ENCODE results near the gene PHACTR4.
"Not testable (repeated sequence)": the region's sequence is repeated elsewhere in the genome, so short reads cannot be mapped to it uniquely, and the experiment has no call there.

The PHACTR4 gene

GRCh38 chr1:28499553-28499952 lies 130.0 kb downstream of the PHACTR4 start:
- DNase-seq (ENCODE audit: low read depth), result no peak

GRCh38 chr1:28501925-28502324 lies 132.4 kb downstream of the PHACTR4 start:
- no peak for DNase-seq (ENCODE audit: low read depth)

DNA sequence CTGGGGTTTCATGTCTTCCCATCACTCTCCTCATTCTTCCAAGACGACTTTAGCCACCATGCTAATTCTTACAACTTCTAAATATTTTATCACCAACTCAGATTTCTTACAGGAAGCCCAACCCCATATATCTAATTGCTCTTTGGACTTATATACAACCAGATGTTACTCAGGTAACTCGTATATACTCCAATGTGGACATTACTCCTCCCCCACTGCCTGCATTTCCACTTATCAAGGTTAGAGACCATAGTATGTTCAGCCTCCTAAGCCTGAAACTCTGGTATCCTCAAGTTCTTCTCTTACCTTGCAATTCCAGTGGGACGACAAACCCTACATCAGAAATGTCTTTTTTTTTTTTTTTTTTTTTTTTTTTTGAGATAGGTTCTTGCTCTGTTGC lies 133.6 kb downstream of the PHACTR4 start:
- no peak for DNase-seq (ENCODE audit: low read depth)

- peak; percentile 91 for DNase-seq (ENCODE audit: low read depth)
Measured at GRCh38 chr1:28505406-28506187, 136.1 kb downstream of the PHACTR4 start, which contains the start of gene RCC1. TSS of gene RCC1 (plus strand) at chr1:28506043. CDS start at chr1:28529867, 23,824 bp downstream.

DNA sequence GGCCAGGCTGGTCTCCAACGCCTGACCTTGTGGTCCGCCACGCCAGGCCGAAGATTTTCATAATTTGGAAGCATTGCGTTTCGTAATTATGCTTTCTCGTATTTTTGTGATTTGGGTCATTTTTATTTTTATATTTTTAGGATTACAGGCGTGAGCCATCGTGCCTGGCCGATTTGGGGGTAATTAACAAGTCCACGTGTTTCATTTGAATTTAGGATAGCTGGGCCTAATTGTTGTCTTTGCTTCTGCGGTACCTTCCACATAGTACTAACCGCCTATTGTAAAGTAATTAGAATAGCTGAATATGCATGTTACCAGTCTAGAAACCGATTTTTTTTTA lies 137.3 kb downstream of the PHACTR4 start:
- no peak for DNase-seq (ENCODE audit: low read depth)

GRCh38 chr1:28507247-28507645 lies 137.7 kb downstream of the PHACTR4 start:
- no peak for DNase-seq (ENCODE audit: low read depth)

GRCh38 chr1:28507646-28508434 lies 138.3 kb downstream of the PHACTR4 start:
- no peak for DNase-seq (ENCODE audit: low read depth)

DNA sequence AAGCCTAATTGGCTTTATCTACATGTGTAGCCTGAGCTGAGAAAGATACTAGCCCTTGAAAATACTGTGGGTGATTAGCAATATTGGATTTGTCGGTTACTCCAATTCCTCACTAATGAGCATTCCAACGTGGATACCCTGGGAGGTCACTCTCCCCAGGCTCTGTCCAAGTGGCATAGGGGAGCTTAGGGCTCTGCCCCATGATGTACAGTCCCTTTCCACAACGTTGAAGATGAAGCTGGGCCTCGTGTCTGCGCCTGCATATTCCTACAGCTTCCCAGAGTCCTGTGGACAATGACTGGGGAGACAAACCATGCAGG lies 138.9 kb downstream of the PHACTR4 start:
- DNase-seq (ENCODE audit: low read depth), result no peak

GRCh38 chr1:28509705-28510272 lies 140.2 kb downstream of the PHACTR4 start:
- DNase-seq (ENCODE audit: low read depth), result no peak

DNA sequence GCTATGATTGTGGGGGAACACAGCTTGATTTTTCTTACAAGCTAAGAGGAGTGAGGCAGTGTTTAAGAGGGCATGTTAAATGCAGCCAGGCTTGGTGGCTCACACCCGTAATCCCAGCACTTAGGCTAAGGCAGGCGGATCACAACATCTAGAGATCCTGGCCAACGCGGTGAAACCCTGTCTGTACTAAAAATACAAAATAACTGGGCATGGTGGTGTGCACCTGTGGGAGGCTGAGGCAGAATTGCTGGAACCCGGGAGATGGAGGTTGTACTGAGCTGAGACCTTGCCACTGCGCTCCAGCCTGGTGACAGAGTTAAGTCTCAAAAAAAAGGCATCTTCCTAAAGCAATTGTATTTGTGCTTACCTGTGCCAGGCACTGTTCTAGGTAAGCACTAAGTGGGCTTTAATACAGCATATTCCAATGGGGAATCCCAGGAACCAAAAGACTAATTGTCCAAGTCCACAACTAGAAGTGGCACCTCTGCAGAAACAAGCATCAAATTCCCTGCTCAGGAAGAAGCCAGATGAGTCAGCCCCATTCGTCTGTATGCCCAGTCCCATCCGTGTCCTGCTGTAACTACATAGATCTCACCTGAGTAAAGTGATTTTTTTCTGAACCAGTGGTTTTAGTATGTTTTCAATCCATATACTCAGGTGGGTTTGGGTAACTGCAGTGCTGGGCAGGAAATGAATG lies 140.9 kb downstream of the PHACTR4 start:
- no peak for DNase-seq (ENCODE audit: low read depth)

DNA sequence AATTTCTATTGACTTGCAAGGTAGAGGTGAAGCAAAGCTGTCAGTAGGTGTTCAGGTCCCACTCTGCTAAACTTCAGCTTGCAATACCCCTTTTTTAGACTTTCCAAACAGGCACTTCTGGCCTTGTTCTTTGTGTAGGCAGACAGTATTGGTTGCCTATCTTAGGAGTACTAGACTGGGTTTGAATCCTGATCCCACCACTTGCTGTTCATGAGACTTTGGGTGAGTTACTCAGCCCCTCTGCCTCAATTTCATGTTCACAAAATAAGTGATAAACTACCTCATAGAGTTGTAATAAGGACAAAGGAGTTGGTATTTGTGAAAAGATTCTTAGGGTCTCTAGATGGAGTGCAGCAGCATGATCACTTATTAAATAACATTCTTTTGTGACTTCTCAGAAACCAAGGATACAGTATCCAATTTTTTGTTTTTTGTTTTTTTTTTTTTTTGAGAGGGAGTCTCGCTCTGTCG lies 141.5 kb downstream of the PHACTR4 start:
- no peak for DNase-seq (ENCODE audit: low read depth)

GRCh38 chr1:28512058-28512611 lies 142.6 kb downstream of the PHACTR4 start:
- DNase-seq (ENCODE audit: low read depth), result no peak

- not testable (repeated sequence) for DNase-seq (ENCODE audit: low read depth)
Measured at GRCh38 chr1:28514445-28514933, 144.9 kb downstream of the PHACTR4 start.

- DNase-seq (ENCODE audit: low read depth), result no peak
Measured at GRCh38 chr1:28516518-28516956, 147.0 kb downstream of the PHACTR4 start.

DNA sequence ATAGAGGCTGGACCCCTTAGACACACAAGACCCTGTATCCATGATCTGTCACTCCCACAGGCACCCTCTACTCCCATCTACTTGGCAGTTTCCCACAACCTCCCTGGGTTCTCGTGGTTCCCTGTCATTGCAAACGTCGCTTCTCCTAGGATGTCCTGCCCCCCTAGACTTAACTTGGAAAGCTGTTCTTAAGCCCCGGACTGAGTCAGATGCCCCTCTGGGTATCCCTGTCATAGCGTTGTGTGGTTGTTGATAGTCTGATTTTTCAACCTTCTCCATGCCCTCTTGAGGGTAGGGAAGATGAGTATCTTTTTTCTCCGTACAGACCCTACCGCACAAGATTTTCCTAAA lies 148.1 kb downstream of the PHACTR4 start:
- DNase-seq (ENCODE audit: low read depth), result no peak

DNA sequence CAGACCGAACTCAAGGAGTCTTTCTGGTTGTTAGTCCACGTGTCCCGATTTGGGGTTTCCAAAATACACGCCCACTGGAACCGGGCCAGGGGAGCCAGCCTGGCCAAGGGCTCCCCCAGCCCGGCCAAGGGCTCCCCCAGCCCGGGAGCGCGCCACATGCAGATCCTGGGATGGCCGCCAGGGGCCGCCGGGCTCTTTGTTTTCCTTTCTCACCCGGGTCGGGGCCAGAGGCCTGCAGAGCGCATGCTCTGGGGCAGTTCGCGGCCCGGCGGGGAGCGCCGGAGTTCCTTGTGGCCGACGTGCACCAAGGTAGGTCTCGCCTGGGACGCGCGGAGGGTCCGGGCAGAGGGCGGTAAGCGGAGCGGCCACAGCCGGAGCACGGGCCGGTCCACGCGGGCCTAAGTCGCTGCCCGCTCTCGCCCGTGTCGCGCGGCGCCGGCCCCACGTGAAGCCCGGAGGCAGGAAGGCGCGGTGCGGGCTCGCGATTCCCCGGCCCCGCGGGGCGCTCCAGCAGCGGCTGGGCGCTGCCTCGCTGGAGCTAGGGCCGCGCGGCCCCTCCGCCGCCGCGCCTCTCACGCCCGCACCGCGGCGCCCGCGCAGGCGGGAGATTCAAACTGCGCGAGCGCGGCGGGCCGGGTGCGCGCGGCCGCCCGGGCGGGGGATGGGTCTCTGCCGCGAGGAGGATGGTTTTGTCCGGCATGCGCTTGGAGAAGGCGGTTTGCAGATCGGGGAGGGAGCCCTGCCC lies 148.6 kb downstream of the PHACTR4 start:
- DNase-seq (ENCODE audit: low read depth), result peak; percentile 79

GRCh38 chr1:28518745-28519341 lies 149.3 kb downstream of the PHACTR4 start:
- DNase-seq (ENCODE audit: low read depth), result no peak

GRCh38 chr1:28519946-28520725 lies 150.6 kb downstream of the PHACTR4 start:
- DNase-seq (ENCODE audit: low read depth), result no peak

GRCh38 chr1:28520796-28521195 lies 151.3 kb downstream of the PHACTR4 start:
- DNase-seq (ENCODE audit: low read depth), result not testable (repeated sequence)

All from stimulated activated CD8-positive, alpha-beta memory T cell treated with anti-CD3 and anti-CD28 coated beads, Interleukin-12 subunit alpha, Interleukin-12 subunit beta, amount 100 ng/mL, for 1 hour (primary cell).